H1 (cell line): ENCODE data around the gene HAND1. TPM values are rescaled to one million over a fixed set of nuclear protein-coding genes. Genes with fewer than 3 reads are reported as not detected.

ENCODE experiments used
- CTCF ChIA-PET: fragments of 300-600 bp; sonication (Branson Sonifier 250); formaldehyde crosslinking; loops from one replicate; lab custom pipeline; 2021; ENCODE audit not compliant: partially characterized antibody; lab: Charles Lee
- POLR2A ChIA-PET: fragments of 300-600 bp; sonication (Branson Sonifier 250); formaldehyde crosslinking; loops from one replicate; lab custom pipeline; 2021; ENCODE audit warnings: inconsistent platforms; ENCODE audit not compliant: partially characterized antibody; lab: Charles Lee
- DNase-seq, 2 experiments: peaks; one replicate each; pipeline versions ENCODE4 v3.0.0 to v3.0.0-alpha.2; 2010 to 2022; ENCODE audit warnings: low spot score in 2 of 2, low read depth in 1 of 2, mixed read lengths in 1 of 2
- FAIRE-seq: peaks from 2 replicates; lab custom pipeline; 2011; peaks lifted over from hg19 to GRCh38; lab: Jason Lieb, UNC
- H2AFZ ChIP-seq: 2 replicates; pipeline ENCODE4 v1.8.1; 2012; ENCODE audit warnings: low read length, inconsistent platforms
- H2AK5ac ChIP-seq: 2 replicates; pipeline ENCODE4 v1.6.1; 2013; ENCODE audit warnings: low read depth, low read length
- H2BK120ac ChIP-seq: replicated peaks from 2 replicates; pipeline ENCODE3; 2013; ENCODE audit warnings: low read depth, low read length, inconsistent platforms
- H2BK12ac ChIP-seq: 2 replicates; pipeline ENCODE4 v1.6.1; 2013; ENCODE audit warnings: low read depth, low read length
- H2BK15ac ChIP-seq: 2 replicates; pipeline ENCODE4 v1.6.1; 2013; ENCODE audit warnings: low read length
- H2BK20ac ChIP-seq: 2 replicates; pipeline ENCODE4 v1.6.1; 2013; ENCODE audit warnings: low read length
- H2BK5ac ChIP-seq: 2 replicates; pipeline ENCODE4 v1.6.1; 2013; ENCODE audit warnings: low read depth, low read length
- H3K14ac ChIP-seq: 2 replicates; pipeline ENCODE4 v1.6.1; 2013; ENCODE audit warnings: inconsistent platforms; ENCODE audit not compliant: insufficient read length
- H3K18ac ChIP-seq: 2 replicates; pipeline ENCODE4 v1.6.1; 2013; ENCODE audit warnings: low read length; ENCODE audit errors: extremely low read depth
- H3K23ac ChIP-seq: 2 replicates; pipeline ENCODE4 v1.6.1; 2013; ENCODE audit warnings: inconsistent platforms; ENCODE audit not compliant: insufficient read length
- H3K23me2 ChIP-seq: 2 replicates; pipeline ENCODE4 v1.6.1; 2013; ENCODE audit warnings: low read depth, low read length
- H3K27ac ChIP-seq: 2 replicates; pipeline ENCODE4 v1.6.1; 2011; ENCODE audit warnings: low read depth, low read length, inconsistent platforms
- H3K27me3 ChIP-seq, 4 experiments: replicated peaks in 1 of 4; 1 replicate in 1 of 4; 2 replicates in 3 of 4; pipeline versions ENCODE4 v1.6.1 to v1.8.1; 2011 to 2013; ENCODE audit warnings: low read length in 3 of 4, mild to moderate bottlenecking in 3 of 4, inconsistent platforms in 2 of 4, mixed read lengths in 2 of 4, moderate library complexity in 1 of 4; ENCODE audit not compliant: control insufficient read depth in 3 of 4, insufficient read depth in 3 of 4; ENCODE audit errors: extremely low read depth in 1 of 4
- H3K36me3 ChIP-seq, 4 experiments: 2 replicates each; pipeline versions ENCODE4 v1.6.1 to v1.8.1; 2011 to 2013; ENCODE audit warnings: mild to moderate bottlenecking in 4 of 4, low read length in 3 of 4, moderate library complexity in 2 of 4, control low read depth in 1 of 4, inconsistent platforms in 1 of 4; ENCODE audit not compliant: insufficient read depth in 4 of 4, control insufficient read depth in 2 of 4
- H3K4ac ChIP-seq: replicated peaks from 2 replicates; pipeline ENCODE3; 2013; ENCODE audit warnings: low read length, low read depth, mixed read lengths, inconsistent platforms; ENCODE audit not compliant: insufficient read length
- H3K4me1 ChIP-seq, 4 experiments: replicated peaks in 1 of 4; 1 replicate in 1 of 4; 2 replicates in 3 of 4; pipeline versions ENCODE4 v1.6.1 to v1.8.1; 2011 to 2013; ENCODE audit warnings: low read length in 3 of 4, inconsistent platforms in 2 of 4, mixed read lengths in 1 of 4; ENCODE audit not compliant: insufficient read depth in 4 of 4, control insufficient read depth in 3 of 4
- H3K4me2 ChIP-seq, 2 experiments: 2 replicates each; pipeline versions ENCODE4 v1.6.1 to v1.8.1; 2011 to 2013; ENCODE audit warnings: low read depth in 2 of 2, low read length in 2 of 2, control low read depth in 1 of 2, inconsistent platforms in 1 of 2, mild to moderate bottlenecking in 1 of 2; ENCODE audit not compliant: insufficient read depth in 1 of 2
- H3K4me3 ChIP-seq, 4 experiments: fragments of 200-600, 300-600 bp in 1 of 4; sonication (generic), shearing (Covaris generic), sonication (Bioruptor Twin) in 1 of 4; 2 replicates each; pipeline versions ENCODE4 v1.5.1 to v1.8.1; 2011 to 2016; ENCODE audit warnings: low read length in 4 of 4, low read depth in 3 of 4, control low read depth in 2 of 4, inconsistent platforms in 2 of 4, mild to moderate bottlenecking in 2 of 4, mixed read lengths in 1 of 4, moderate library complexity in 1 of 4; ENCODE audit not compliant: insufficient read depth in 2 of 4; ENCODE audit errors: extremely low read depth in 1 of 4
- H3K56ac ChIP-seq: replicated peaks from 2 replicates; pipeline ENCODE3; 2013; ENCODE audit warnings: low read depth, mild to moderate bottlenecking, mixed read lengths, low read length, inconsistent platforms; ENCODE audit not compliant: insufficient read length
- H3K79me1 ChIP-seq: 2 replicates; pipeline ENCODE4 v1.6.1; 2013; ENCODE audit warnings: low read depth, low read length, control low read depth
- H3K79me2 ChIP-seq, 2 experiments: 2 replicates each; pipeline versions ENCODE4 v1.6.1 to v1.8.1; 2012 to 2013; ENCODE audit warnings: low read length in 2 of 2, mild to moderate bottlenecking in 2 of 2, inconsistent platforms in 1 of 2; ENCODE audit not compliant: insufficient read depth in 2 of 2, control insufficient read depth in 1 of 2
- H3K9ac ChIP-seq, 4 experiments: replicated peaks in 1 of 4; 1 replicate in 1 of 4; 2 replicates in 3 of 4; pipeline versions ENCODE4 v1.6.1 to v1.8.1; 2011 to 2013; ENCODE audit warnings: low read depth in 3 of 4, low read length in 3 of 4, control low read depth in 2 of 4, mild to moderate bottlenecking in 2 of 4, moderate library complexity in 2 of 4, inconsistent platforms in 1 of 4; ENCODE audit errors: extremely low read depth in 1 of 4
- H3K9me3 ChIP-seq, 2 experiments: 2 replicates each; pipeline versions ENCODE4 v1.6.1 to v1.8.1; 2012 to 2013; ENCODE audit warnings: mild to moderate bottlenecking in 2 of 2, moderate library complexity in 2 of 2, control low read depth in 1 of 2, inconsistent platforms in 1 of 2, low read depth in 1 of 2, low read length in 1 of 2, mixed read lengths in 1 of 2; ENCODE audit not compliant: insufficient read depth in 2 of 2
- H4K20me1 ChIP-seq, 2 experiments: replicated peaks in 1 of 2; 2 replicates each; pipeline versions ENCODE3 to v1.8.1; 2011 to 2013; ENCODE audit warnings: inconsistent platforms in 2 of 2, low read length in 2 of 2, mild to moderate bottlenecking in 1 of 2; ENCODE audit not compliant: insufficient read depth in 2 of 2, control insufficient read depth in 1 of 2
- H4K5ac ChIP-seq: 2 replicates; pipeline ENCODE4 v1.6.1; 2013; ENCODE audit warnings: low read length, low read depth, mixed read lengths, inconsistent platforms; ENCODE audit not compliant: insufficient read length
- H4K8ac ChIP-seq: 2 replicates; pipeline ENCODE4 v1.8.0; 2013; ENCODE audit warnings: mild to moderate bottlenecking, moderate library complexity, low read length, inconsistent platforms; ENCODE audit not compliant: insufficient read depth; ENCODE audit errors: extremely low read depth
- H4K91ac ChIP-seq: replicated peaks from 2 replicates; pipeline ENCODE3; 2013; ENCODE audit warnings: low read length, mixed read lengths, inconsistent platforms; ENCODE audit not compliant: insufficient read length
- ASH2L ChIP-seq: fragments of 200-600, 300-600 bp; sonication (generic); IDR thresholded peaks from one replicate; pipeline ENCODE4 v1.7.1; 2017; ENCODE audit warnings: low read length
- KDM4A ChIP-seq: IDR thresholded peaks from one replicate; pipeline ENCODE4 v1.7.1; 2012; ENCODE audit warnings: low read depth, mild to moderate bottlenecking, moderate library complexity, low read length, inconsistent platforms; ENCODE audit not compliant: severe bottlenecking
- PHF8 ChIP-seq: fragments of 200-600 bp; sonication (generic); conservative IDR thresholded peaks from 2 replicates; pipeline ENCODE4 v1.7.1; 2012; ENCODE audit warnings: low read depth, mild to moderate bottlenecking, inconsistent platforms, low read length, moderate library complexity
- POU5F1 ChIP-seq: IDR thresholded peaks from 2 replicates; pipeline ENCODE4 v1.6.1; 2011; ENCODE audit warnings: low read depth, mild to moderate bottlenecking, low read length, moderate library complexity
- SIN3A ChIP-seq, 2 experiments: IDR thresholded peaks in 1 of 2; conservative IDR thresholded peaks in 1 of 2; 2 replicates each; pipeline ENCODE4 v1.6.1; 2011 to 2012; ENCODE audit warnings: low read length in 2 of 2, improper control_type of control experiment in 1 of 2, low read depth in 1 of 2, mild to moderate bottlenecking in 1 of 2
- SUZ12 ChIP-seq: fragments of 200-600 bp; sonication (generic); IDR thresholded peaks from 2 replicates; pipeline ENCODE4 v1.6.1; 2012; ENCODE audit warnings: mild to moderate bottlenecking, inconsistent platforms, low read length, moderate library complexity, mixed read lengths
- YY1 ChIP-seq: IDR thresholded peaks from 2 replicates; pipeline ENCODE4 v1.6.1; 2011; ENCODE audit warnings: low read depth, mild to moderate bottlenecking, low read length
- WGBS, 2 experiments: shearing (Covaris generic) in 1 of 2; methylation state at CpG; one replicate each; pipeline versions ENCODE4 v1.1.6 to v1.1.7; 2013 to 2015; ENCODE audit warnings: low lambda C conversion rate in 2 of 2, mixed read lengths in 2 of 2, inconsistent platforms in 1 of 2, low coverage in 1 of 2, missing lambda C conversion rate in 1 of 2; ENCODE audit not compliant: insufficient replicate concordance in 2 of 2, insufficient coverage in 1 of 2, insufficient read length in 1 of 2; ENCODE audit errors: extremely low coverage in 1 of 2, missing lambda C conversion rate in 1 of 2; 5-methylcytosine and 5-hydroxymethylcytosine counted together
- polyA plus RNA-seq, 7 experiments: library from polyadenylated mRNA; depleted of rRNA in 3 of 7; stranded (reverse) in 5 of 7; unstranded in 2 of 7; fragments of >200 nt in 5 of 7; fragments of 200-250 nt in 2 of 7; gene quantifications; 1 replicate in 5 of 7; 2 replicates in 1 of 7; 4 replicates in 1 of 7; pipeline versions ENCODE4 v1.2.1 to v1.2.3, GENCODE V29; 2011 to 2013; ENCODE audit warnings: missing spikeins in 2 of 7, mixed read lengths in 2 of 7
- total RNA-seq: library from RNA; stranded (reverse); fragmentation: NEBNext Ultra II Directional; extraction: Animal tissue kit (Norgen Biotek cat#: 25700); gene quantifications from 2 replicates; pipeline ENCODE4 v1.2.1, GENCODE V29; 2021

Gene HAND1
- total and polyA plus RNA-seq, 2 of the 8 experiments (the other 6 are each of a cell fraction or from before 2014, with no cell fraction given) = 0.06 TPM; not detected in 1

DNA sequence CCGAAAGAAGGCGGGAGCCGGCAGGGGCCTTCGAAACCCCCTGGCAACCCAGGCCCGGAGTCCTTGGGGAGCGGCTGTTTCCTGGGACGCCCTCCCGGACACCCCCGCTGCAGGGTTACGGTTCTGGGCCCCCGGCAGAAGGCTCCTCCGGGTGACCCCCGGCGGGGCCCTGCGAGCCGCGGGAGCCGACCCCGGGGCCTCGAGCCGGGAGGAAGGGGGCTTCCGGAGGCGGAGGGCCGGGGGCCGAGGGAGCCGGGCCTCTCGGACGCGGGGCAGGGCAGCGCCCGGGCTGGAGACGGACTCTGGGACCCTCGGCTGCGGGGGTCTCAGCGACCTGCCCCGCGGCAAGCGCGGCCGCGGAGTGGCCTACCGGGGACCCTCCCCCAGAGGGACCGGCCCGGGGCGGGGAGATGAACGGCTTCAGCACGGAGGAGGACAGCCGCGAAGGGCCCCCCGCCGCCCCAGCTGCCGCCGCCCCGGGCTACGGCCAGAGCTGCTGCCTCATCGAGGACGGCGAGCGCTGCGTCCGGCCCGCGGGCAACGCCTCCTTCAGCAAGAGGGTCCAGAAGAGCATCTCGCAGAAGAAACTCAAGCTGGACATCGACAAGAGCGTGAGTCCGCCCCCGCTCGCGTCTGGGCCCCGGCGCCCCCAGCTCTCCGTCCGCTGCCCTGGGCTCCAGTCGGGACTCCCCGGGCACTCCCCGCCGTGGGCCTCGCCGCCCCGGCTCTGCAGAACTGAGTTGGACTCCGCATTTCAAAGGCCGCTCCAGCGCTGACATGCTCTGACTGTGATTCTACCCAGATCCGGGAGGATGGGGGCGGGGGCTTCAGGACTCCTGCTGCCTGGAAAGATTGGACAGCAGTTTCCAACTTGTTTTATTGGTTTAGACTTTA is 31.6 kb downstream of the HAND1 start:
- Histone ChIP-seq H2BK5ac (no peak overlapping the region), H4K5ac (no peak overlapping the region), H3K79me1 (peaks cover 2% of the 10 kb centered on the region; the same call in 1 of the 2 replicates), H2AK5ac (no peak overlapping the region), H3K18ac (no peak overlapping the region), H3K9ac (peak overlapping the region in 1 of 4 experiments; percentile 62; a peak in 2 of 7 replicates), H2BK12ac (no peak overlapping the region), H3K4ac (no peak overlapping the region), H3K9me3 (no peaks in the 10 kb centered on the region), H3K79me2 (peaks cover 0 to 19% of the 10 kb centered on the region in 2 experiments; a peak in 2 of 4 replicates), H3K27ac (no peak overlapping the region), H2AFZ (no peak overlapping the region), H3K14ac (no peak overlapping the region), H3K36me3 (peaks cover 0 to 11% (median 2%) of the 10 kb centered on the region in 4 experiments; a peak in 5 of 8 replicates), H3K23ac (no peak overlapping the region), H3K23me2 (peaks cover 17% of the 10 kb centered on the region), H3K27me3 (peaks cover 0 to 3% (median 0%) of the 10 kb centered on the region in 4 experiments; a peak in 1 of 7 replicates), H4K8ac (peak overlapping the region; percentile 51; the same call in 1 of the 2 replicates), H2BK15ac (no peak overlapping the region), H3K4me1 (peaks cover 0 to 7% (median 2%) of the 10 kb centered on the region in 4 experiments; a peak in 3 of 7 replicates), H4K20me1 (peaks cover 11% of the 10 kb centered on the region in 2 experiments), H3K4me3 (peak overlapping the region; percentile 80 to 93 (median 92)), H3K56ac (no peak overlapping the region), H3K4me2 (peak overlapping the region; percentile 72 to 98), H4K91ac (no peak overlapping the region), H2BK20ac (no peak overlapping the region), H2BK120ac (no peak overlapping the region)
- TF ChIP-seq PHF8 (peak; percentile 4; the same call in 1 of the 2 replicates), KDM4A (peak; percentile 67), POU5F1 (no peak), SIN3A (conservative IDR thresholded peaks at IDR 0.05 in 1 of 2, IDR thresholded peaks at IDR 0.05 in 1 of 2; ENCODE audit: low read depth in 1 of 2, low read length in 2 of 2) (0 out of 4 replicates have a peak, but pooled peaks of 1 of the 2 experiments have one; percentile 48), ASH2L (peak; percentile 85), SUZ12 (peak; percentile 45), YY1 (no peak)
- POLR2A ChIA-PET = interaction anchor here (0.5 to 1.2 kb wide), 2 partner anchors 15 to 379 kb away, joined by 3 to 4 read pairs; no protein-coding TSS in a partner anchor
- CTCF ChIA-PET = interaction anchor here (0.6 to 8.7 kb wide), 6 partner anchors 16 to 409 kb away, joined by 3 to 67 read pairs (median 4); no protein-coding TSS in a partner anchor
- WGBS, 2 experiments = 2% methylated on average over 53 of the region's 87 CpGs; no CpG with 5 or more reads in 1 of the 2 experiments
- FAIRE-seq = no peak
- DNase-seq = peak in 1 of 2 experiments; percentile 70
